ENCODE data around the gene SLC48A1. TPM values are rescaled to one million over a fixed set of nuclear protein-coding genes. Genes with fewer than 3 reads are reported as not detected.
A peak's percentile ranks its signal among the peaks of the same experiment; 100 is the strongest.

SLC48A1 gene
- total and polyA plus RNA-seq, 4 donors = 6.1 to 15.4 (median 9.3) TPM

- H3K9ac ChIP-seq (ENCODE audit: low read depth in 1 of 2, low read length in 2 of 2) = no peak overlapping the region
- 62% methylated on average over 4 of the region's 4 CpGs for WGBS
- no peaks in the 10 kb centered on the region for H3K9me3 ChIP-seq (ENCODE audit: control insufficient read depth in 4 of 4, low read length in 3 of 4)
- DNase-seq (ENCODE audit: low spot score) = no peak
- H3K4me3 ChIP-seq (ENCODE audit: low read depth in 1 of 3, low read length in 3 of 3) = no peak overlapping the region
- no peak overlapping the region for H3K27ac ChIP-seq (ENCODE audit: low read depth in 1 of 2, low read length in 2 of 2)
- H3K4me1 ChIP-seq (ENCODE audit: control insufficient read depth in 4 of 4, insufficient read depth in 4 of 4, low read length in 3 of 4) = peaks cover 2 to 26% (median 14%) of the 10 kb centered on the region in 4 donors
- TF ChIP-seq ATF3 (IDR thresholded peaks at IDR 0.05) (peak; percentile 5), EGR1 (IDR thresholded peaks at IDR 0.05; ENCODE audit: low read depth in 2 of 2) (no peak), HNF4A (conservative IDR thresholded peaks at IDR 0.05) (peak in 1 of 2 donors; percentile 18)
- no peaks in the 10 kb centered on the region for H3K27me3 ChIP-seq (ENCODE audit: control insufficient read depth in 4 of 4, insufficient read depth in 4 of 4, low read length in 3 of 4)
- H3K36me3 ChIP-seq (ENCODE audit: control insufficient read depth in 4 of 4, insufficient read depth in 3 of 4, low read depth in 1 of 4, low read length in 3 of 4) = no peaks in the 10 kb centered on the region
Observed at GRCh38 chr12:47769234-47770085, 3.6 kb upstream of the SLC48A1 start.

GRCh38 chr12:47770086-47770726, 2.8 kb upstream of the SLC48A1 start:
- peaks cover 2 to 26% (median 14%) of the 10 kb centered on the region in 4 donors for H3K4me1 ChIP-seq (ENCODE audit: control insufficient read depth in 4 of 4, insufficient read depth in 4 of 4, low read length in 3 of 4)
- H3K36me3 ChIP-seq (ENCODE audit: control insufficient read depth in 4 of 4, insufficient read depth in 3 of 4, low read depth in 1 of 4, low read length in 3 of 4) = no peaks in the 10 kb centered on the region
- WGBS = 79% methylated on average over 3 of the region's 3 CpGs
- H3K27me3 ChIP-seq (ENCODE audit: control insufficient read depth in 4 of 4, insufficient read depth in 4 of 4, low read length in 3 of 4) = no peaks in the 10 kb centered on the region
- no peak overlapping the region for H3K27ac ChIP-seq (ENCODE audit: low read depth in 1 of 2, low read length in 2 of 2)
- no peak for DNase-seq (ENCODE audit: low spot score)
- no peaks in the 10 kb centered on the region for H3K9me3 ChIP-seq (ENCODE audit: control insufficient read depth in 4 of 4, low read length in 3 of 4)
- H3K4me3 ChIP-seq (ENCODE audit: low read depth in 1 of 3, low read length in 3 of 3) = no peak overlapping the region
- TF ChIP-seq RXRA (IDR thresholded peaks at IDR 0.05) (peak; percentile 28 to 47), JUND (IDR thresholded peaks at IDR 0.05) (no peak), ZBTB33 (IDR thresholded peaks at IDR 0.05) (no peak), RAD21 (IDR thresholded peaks at IDR 0.05) (peak in 1 of 2 donors; percentile 12), HNF4A (conservative IDR thresholded peaks at IDR 0.05) (peak in 1 of 2 donors; percentile 6), GABPA (IDR thresholded peaks at IDR 0.05 in 1 of 2, conservative IDR thresholded peaks at IDR 0.05 in 1 of 2) (no peak), FOXA1 (IDR thresholded peaks at IDR 0.05) (no peak)
- no peak overlapping the region for H3K9ac ChIP-seq (ENCODE audit: low read depth in 1 of 2, low read length in 2 of 2)

GRCh38 chr12:47771304-47771703, 1.7 kb upstream of the SLC48A1 start:
- Histone ChIP-seq H3K4me1 (ENCODE audit: control insufficient read depth in 4 of 4, insufficient read depth in 4 of 4, low read length in 3 of 4) (peaks cover 3 to 26% (median 15%) of the 10 kb centered on the region in 4 donors), H3K36me3 (ENCODE audit: control insufficient read depth in 4 of 4, insufficient read depth in 3 of 4, low read depth in 1 of 4, low read length in 3 of 4) (no peaks in the 10 kb centered on the region), H3K4me3 (ENCODE audit: low read depth in 1 of 3, low read length in 3 of 3) (no peak overlapping the region), H3K27me3 (ENCODE audit: control insufficient read depth in 4 of 4, insufficient read depth in 4 of 4, low read length in 3 of 4) (no peaks in the 10 kb centered on the region), H3K9ac (ENCODE audit: low read depth in 1 of 2, low read length in 2 of 2) (no peak overlapping the region), H3K9me3 (ENCODE audit: control insufficient read depth in 4 of 4, low read length in 3 of 4) (no peaks in the 10 kb centered on the region), H3K27ac (ENCODE audit: low read depth in 1 of 2, low read length in 2 of 2) (no peak overlapping the region)
- WGBS = 93% methylated on average over 6 of the region's 6 CpGs
- DNase-seq (ENCODE audit: low spot score) = no peak
- TF ChIP-seq FOXA2 (IDR thresholded peaks at IDR 0.05) (no peak), YY1 (IDR thresholded peaks at IDR 0.05) (no peak), RAD21 (IDR thresholded peaks at IDR 0.05) (no peak), TAF1 (conservative IDR thresholded peaks at IDR 0.05) (no peak), SP1 (IDR thresholded peaks at IDR 0.05) (no peak), NR2F2 (IDR thresholded peaks at IDR 0.05) (no peak), ZBTB33 (IDR thresholded peaks at IDR 0.05) (no peak), JUND (IDR thresholded peaks at IDR 0.05) (no peak), HNF4A (conservative IDR thresholded peaks at IDR 0.05) (no peak), EGR1 (IDR thresholded peaks at IDR 0.05; ENCODE audit: low read depth in 2 of 2) (no peak), FOXA1 (IDR thresholded peaks at IDR 0.05) (no peak), HNF4G (IDR thresholded peaks at IDR 0.05) (no peak), REST (IDR thresholded peaks at IDR 0.05) (no peak)

Measured in liver (tissue), 9 donors.